SW 1271 (cell line): ENCODE data around the gene AMZ2.
A peak's percentile ranks its signal among the peaks of the same experiment; 100 is the strongest.

Source experiments
- DNase-seq, 2 experiments: peaks; one replicate each; lab custom pipeline; 2025; lab: John Stamatoyannopoulos, UW

Gene AMZ2

DNA sequence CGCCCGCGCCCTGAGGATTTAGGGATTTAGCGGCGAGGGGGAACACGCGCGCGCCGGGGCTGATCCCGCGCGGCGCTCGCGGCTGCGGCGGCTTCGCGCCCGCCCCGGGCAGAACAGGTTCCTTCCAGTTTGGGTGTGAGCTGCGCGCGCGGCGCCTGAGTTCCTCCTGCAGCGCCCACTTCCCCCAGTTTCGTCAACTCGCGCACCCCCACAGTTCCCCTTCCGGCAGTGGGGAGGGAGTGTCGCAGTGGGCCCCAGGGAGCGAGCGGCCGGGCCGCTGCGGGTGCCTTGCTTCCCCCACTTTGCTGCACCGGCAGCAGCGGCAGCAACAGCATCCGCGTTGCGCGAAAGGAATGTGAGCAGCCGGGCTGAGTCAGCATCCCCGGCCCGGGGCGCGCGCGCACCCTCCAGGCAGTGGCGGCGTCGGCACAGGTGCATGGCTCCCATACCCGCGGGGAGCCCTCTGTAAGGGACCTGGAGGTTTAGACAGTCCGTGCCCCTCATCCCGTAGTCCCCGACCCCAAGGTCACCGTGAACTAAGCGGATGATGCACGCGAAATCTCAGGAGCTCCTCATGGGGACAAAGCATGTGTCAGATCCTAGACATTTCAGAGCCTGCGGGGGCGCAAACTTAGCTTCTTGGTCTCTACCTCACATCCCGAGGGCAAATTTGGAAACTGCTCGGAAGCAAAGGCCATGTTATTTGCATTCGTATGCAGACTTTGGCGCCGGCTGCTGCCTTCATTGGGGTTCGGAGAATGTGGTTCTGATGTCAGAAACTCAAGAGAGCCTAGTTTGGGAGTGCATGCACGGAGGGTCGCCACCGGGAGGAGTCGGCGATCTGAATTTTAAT, 44.2 kb downstream of the AMZ2 start:
- DNase-seq = peak; percentile 48 to 61

DNA sequence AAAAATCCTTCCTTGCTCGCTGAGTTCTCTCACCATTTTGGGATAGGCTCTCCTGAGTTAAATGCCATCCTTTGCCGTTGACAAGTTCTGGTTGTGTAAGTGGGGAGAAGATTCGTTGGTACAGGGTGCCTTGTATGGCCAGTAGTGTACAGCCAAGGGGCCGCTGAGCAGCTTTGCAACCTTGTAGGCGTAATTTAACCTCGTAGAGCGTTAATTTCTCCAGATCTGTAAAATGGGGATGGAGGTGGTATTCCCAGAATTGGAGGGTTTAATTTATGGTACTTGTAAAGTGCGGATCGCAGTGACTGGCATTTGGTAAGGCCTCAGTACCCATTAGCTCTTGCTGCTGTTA, 44.8 kb downstream of the AMZ2 start:
- DNase-seq = no peak

- DNase-seq = no peak
These were observed 45.8 kb downstream of the AMZ2 start for GRCh38 chr17:68293490-68294195.

DNA sequence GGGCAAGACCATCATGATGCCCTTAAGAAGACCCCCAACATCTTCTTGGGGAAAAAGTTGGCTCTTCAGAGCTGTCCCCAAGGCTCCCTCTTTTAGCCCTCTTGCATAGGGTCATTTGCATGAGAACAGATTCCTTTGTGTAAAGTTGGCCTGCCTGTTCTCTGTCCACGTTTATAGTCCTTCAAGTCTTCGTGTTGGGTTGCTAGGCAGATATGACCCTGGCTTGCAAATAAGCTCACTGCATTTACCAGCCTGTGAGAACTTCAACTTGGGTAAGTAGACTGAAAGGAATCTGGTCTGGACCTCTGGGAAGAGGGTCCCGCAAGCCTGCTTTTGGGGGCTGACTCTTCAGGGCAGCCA, 46.3 kb downstream of the AMZ2 start:
- no peak for DNase-seq

GRCh38 chr17:68294617-68295016, 46.8 kb downstream of the AMZ2 start:
- DNase-seq = no peak

GRCh38 chr17:68295086-68295485, 47.2 kb downstream of the AMZ2 start:
- no peak for DNase-seq

- DNase-seq = no peak
These were observed 48.7 kb downstream of the AMZ2 start for GRCh38 chr17:68296217-68297191.

- DNase-seq = no peak
These were observed 49.4 kb downstream of the AMZ2 start for GRCh38 chr17:68297195-68297594.

- DNase-seq = no peak
These were observed 50.8 kb downstream of the AMZ2 start for GRCh38 chr17:68298601-68299000.

GRCh38 chr17:68299817-68300216, 52.0 kb downstream of the AMZ2 start:
- DNase-seq = no peak

DNA sequence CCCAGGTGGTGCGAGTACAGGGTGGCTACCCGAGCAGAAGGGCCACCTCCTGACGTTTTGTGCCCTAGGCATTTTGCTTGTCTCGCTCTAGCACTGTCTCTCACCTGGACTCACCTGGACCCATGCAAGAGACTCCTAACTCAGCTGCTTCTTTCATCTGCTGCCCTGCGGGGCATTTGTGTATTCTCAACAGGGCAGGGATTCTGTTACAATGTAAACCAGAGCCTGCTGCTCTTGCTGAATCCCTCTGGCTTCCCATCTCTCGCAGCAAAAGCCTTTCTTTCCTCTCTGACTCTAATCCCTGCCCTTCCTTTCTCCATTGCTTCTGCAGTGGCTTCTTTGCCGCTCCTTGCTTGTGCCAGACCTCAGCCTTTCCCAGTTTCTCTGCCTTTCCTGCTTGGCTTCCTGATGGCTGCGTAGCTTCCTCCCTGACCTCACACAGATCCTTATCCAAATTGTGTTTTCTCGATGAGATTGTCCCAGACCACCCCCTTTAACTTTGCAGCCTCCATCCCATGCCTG, 53.7 kb downstream of the AMZ2 start:
- DNase-seq = no peak

DNA sequence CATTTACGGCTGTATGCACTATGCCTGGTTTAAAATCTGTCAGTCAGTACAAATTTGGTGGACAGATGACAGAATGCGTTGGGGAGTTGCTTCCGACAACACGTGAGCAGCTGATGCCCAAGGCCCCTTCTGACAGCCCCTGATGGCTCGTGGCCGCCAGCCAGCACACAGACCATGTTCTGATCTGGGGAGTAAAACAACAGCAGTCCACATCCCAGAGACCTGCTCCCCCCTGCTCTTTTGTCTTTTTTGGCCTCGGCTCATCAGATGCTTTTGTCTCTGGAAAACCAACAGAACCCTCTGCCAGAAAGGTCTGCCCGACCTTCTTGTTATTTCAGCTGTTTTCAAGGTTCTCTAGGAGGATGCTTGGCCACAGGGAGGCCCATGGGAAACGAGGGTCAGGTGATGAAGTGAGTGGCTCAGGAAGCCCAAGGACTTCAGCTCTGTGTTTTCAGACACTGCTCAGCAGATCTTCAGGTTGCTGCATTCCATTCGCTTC, 54.3 kb downstream of the AMZ2 start:
- no peak for DNase-seq

- no peak for DNase-seq
These were observed 54.8 kb downstream of the AMZ2 start for GRCh38 chr17:68302666-68303065.

GRCh38 chr17:68304706-68305105, 56.9 kb downstream of the AMZ2 start:
- no peak for DNase-seq

DNA sequence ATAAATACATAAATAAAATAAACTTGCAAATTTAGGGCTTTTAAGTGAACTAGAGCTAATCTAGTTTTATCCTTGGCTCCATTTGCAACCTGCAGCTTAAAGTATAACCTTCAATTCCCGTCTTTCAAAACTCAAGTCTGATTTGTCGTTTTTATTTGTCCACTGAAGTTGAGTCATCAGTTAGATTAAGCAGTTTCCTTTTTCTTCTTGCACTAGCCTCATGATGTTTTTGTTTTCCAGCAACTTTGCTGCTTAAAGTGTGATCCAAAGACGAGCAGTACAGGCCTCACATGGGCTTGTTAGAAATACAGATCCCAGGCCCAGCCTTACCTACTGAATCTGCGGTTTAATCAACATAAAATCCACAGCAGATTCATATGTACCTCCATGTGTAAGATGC, 57.3 kb downstream of the AMZ2 start:
- no peak for DNase-seq
